ENCODE results near the gene DSCAML1.

GRCh38 chr11:117471776-117472175 is 325.2 kb downstream of the DSCAML1 start:
- no peak for TF ChIP-seq POLR2A (IDR thresholded peaks at IDR 0.05; ENCODE audit: borderline replicate concordance, extremely low read depth, insufficient read depth, insufficient read length)
- no peak for TF ChIP-seq CTCF (IDR thresholded peaks at IDR 0.05 in 2 of 3, conservative IDR thresholded peaks at IDR 0.05 in 1 of 3; ENCODE audit: borderline replicate concordance in 1 of 3, insufficient read depth in 1 of 3, low read depth in 2 of 3, low read length in 2 of 3)
- TF ChIP-seq MAX (IDR thresholded peaks at IDR 0.05): no peak
- no peak for TF ChIP-seq ZNF274 (IDR thresholded peaks at IDR 0.05; ENCODE audit: low read depth, low read length)
- no peak for TF ChIP-seq ZFX (IDR thresholded peaks at IDR 0.05)
- TF ChIP-seq RAD21 (IDR thresholded peaks at IDR 0.05; ENCODE audit: low read depth): no peak
- no peak for TF ChIP-seq REST (IDR thresholded peaks at IDR 0.05; ENCODE audit: low read depth)
- no peak for TF ChIP-seq EZH2 (IDR thresholded peaks at IDR 0.05)
- TF ChIP-seq EZH2phosphoT487 (IDR thresholded peaks at IDR 0.05; ENCODE audit: borderline replicate concordance): no peak
- TF ChIP-seq POLR2AphosphoS5 (IDR thresholded peaks at IDR 0.05; ENCODE audit: low read depth, low read length): no peak
- TF ChIP-seq TCF7L2 (IDR thresholded peaks at IDR 0.05; ENCODE audit: borderline replicate concordance, extremely low read depth, insufficient read depth, insufficient read length): no peak
- no peak for TF ChIP-seq YY1 (IDR thresholded peaks at IDR 0.05; ENCODE audit: extremely low read depth, insufficient replicate concordance, low read depth, low read length)
- TF ChIP-seq SP1 (IDR thresholded peaks at IDR 0.05; ENCODE audit: low read depth): no peak
- no peak for TF ChIP-seq ZBTB33 (IDR thresholded peaks at IDR 0.05; ENCODE audit: extremely low read depth, insufficient replicate concordance, low read length)

All from HCT116 (cell line).